GM10847 (cell line): ENCODE measurements around the gene ECEL1.

Experiments
- POLR2A ChIP-seq: IDR thresholded peaks from 2 replicates; pipeline ENCODE4 v1.6.1; 2011; ENCODE audit not compliant: insufficient read length; ENCODE audit errors: extremely low read depth

Gene ECEL1, protein sequence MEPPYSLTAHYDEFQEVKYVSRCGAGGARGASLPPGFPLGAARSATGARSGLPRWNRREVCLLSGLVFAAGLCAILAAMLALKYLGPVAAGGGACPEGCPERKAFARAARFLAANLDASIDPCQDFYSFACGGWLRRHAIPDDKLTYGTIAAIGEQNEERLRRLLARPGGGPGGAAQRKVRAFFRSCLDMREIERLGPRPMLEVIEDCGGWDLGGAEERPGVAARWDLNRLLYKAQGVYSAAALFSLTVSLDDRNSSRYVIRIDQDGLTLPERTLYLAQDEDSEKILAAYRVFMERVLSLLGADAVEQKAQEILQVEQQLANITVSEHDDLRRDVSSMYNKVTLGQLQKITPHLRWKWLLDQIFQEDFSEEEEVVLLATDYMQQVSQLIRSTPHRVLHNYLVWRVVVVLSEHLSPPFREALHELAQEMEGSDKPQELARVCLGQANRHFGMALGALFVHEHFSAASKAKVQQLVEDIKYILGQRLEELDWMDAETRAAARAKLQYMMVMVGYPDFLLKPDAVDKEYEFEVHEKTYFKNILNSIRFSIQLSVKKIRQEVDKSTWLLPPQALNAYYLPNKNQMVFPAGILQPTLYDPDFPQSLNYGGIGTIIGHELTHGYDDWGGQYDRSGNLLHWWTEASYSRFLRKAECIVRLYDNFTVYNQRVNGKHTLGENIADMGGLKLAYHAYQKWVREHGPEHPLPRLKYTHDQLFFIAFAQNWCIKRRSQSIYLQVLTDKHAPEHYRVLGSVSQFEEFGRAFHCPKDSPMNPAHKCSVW

DNA sequence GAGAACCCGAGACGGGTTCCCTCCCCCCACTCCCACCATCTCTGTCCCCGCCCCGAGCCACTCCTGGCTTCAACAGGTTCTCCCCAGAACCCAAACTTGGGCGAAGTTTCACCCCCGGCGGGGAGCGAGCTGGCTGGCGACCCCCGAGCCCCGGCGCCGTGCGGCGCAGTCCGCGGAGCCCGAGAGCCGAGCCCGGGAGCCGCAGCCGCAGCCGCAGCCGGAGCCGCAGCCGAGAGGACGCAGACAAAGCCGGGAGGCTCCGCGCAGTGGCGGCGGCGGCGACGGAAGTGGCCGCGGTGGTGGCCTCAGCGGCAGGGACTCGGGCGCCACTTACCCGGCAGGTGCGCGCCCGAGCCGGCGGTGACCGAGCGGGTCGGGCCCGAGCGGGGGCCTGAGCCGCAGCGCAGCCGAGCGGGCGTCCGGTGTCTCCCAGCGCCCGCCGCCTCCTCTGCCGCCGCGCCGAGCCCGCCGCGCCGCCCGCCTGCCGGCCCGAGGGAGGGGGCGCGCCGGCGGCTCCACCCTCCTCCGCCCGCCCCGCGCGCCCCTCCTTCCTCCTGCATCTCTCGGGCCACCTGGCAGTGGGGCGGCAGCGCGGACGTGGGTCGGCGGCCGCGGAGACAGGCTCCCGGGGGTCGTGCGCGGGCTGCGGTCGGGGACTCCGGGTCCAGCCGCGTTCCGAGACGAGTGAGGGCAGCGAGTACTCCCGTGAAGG lies at the start of gene ECEL1:
ECEL1 (minus strand) TSS at position 450 of the 712 bp plus-strand sequence. CDS start 1,181 bp downstream, outside the sequence.
- no peak for TF ChIP-seq POLR2A

DNA sequence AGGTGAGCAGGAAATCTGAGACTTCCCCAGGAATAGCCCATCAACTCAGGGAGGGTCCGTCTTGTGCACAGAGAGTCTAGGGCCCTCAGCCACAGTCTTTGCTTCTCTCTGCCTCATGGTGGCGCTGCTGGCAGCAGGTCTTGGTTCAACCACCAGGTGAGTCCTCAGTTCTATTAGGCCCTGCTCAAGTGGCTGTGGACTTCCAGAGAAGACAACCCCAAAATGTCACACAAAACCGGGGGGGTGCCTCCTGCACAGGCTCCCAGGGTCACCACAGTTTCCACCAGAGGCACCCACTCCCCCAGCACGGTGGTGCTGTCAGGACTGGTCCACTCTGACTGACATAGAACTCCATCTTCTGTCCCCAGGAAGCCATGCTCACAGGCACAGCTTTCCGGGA lies 49.4 kb upstream of the ECEL1 start:
- TF ChIP-seq POLR2A: no peak

DNA sequence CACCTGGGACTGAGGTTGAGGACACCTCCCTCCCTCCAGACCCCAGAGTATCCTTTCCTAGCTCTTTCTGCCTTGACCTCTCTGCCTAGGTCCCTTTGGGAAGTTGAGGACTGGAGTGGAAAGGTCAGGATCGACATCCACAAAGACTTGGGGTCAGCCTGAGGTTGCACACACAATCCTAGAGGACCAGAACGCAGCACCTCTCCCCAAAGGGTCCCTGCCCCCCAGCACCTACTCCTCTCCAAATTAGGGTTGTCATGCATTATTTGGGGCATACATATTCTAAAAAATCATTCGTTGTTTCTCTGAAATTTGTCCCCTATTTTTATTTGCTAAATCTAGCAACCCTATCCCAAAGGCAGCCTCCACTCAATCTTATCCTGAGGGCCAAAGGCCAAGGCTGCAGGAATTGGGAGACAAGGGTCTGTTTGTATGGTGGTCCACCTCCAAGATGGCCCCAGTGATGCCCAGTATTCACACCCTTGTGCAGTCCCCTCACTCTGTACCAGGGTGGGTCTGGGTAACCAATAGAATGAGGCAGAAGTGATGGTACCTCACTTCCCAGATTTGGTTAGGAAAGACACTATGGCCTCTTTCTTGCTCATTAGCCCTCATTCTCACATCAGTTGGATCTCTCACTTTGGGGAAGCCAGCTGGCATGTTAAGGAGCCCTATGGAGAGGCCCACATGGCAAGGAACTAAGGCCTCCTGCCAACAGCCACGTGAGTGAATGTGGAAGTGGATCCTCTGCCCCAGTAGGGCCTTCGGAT lies 48.3 kb upstream of the ECEL1 start:
- TF ChIP-seq POLR2A: no peak

DNA sequence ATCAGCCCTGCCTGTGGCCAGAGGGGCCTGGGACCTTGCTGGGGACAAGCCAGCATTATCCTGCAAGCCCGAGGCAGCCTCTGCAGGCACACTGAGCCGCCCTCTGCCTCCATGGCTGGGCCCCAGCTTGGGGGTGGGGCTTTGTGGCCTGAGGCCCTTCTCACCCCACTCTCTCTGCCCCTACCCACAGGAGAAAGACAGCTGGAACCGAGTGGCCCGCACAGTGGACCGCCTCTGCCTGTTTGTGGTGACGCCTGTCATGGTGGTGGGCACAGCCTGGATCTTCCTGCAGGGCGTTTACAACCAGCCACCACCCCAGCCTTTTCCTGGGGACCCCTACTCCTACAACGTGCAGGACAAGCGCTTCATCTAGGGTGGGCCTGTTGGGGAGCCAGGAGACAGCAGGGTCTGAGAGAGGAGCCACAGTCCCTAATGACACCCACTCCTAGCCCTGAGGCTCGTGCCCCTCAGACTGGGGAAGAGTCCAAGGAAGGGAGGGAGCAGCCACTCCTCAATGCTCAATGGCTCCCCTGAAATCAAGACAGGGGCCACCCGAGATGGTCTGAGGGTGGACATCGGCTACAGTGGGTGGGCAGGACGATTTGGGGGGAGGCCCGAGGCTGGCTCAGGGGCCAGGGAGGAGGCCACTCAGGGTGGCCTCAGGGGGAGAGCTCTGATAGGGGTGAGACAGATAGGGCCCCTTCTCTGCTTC lies 47.5 kb upstream of the ECEL1 start:
- TF ChIP-seq POLR2A: no peak

DNA sequence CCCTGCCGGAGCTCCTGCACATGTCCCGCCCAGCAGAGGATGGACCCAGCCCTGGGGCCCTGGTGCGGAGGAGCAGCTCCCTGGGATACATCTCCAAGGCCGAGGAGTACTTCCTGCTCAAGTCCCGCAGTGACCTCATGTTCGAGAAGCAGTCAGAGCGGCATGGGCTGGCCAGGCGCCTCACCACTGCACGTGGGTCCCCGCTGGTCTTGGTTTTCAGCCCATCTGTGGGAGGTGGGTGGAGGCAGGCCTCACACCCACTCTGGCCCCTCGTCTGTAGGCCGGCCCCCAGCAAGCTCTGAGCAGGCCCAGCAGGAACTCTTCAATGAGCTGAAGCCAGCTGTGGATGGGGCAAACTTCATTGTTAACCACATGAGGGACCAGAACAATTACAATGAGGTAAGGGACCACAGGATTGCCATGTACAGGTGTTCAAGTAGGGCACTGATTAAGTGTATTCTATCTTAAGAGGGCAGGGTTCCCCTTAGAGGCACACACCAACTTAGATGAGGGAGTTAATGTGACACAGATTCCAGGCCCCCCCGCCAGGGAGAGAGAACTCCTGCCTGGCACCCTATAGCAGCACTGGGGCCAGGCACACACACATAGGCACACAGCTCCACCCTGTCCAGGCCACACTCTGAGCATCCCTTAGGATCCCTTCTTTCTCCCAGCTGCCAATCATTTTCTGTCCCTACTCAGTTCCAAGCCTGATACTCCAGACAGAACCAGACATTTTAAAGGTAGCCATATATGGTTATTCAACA lies 46.5 kb upstream of the ECEL1 start:
- TF ChIP-seq POLR2A: no peak

DNA sequence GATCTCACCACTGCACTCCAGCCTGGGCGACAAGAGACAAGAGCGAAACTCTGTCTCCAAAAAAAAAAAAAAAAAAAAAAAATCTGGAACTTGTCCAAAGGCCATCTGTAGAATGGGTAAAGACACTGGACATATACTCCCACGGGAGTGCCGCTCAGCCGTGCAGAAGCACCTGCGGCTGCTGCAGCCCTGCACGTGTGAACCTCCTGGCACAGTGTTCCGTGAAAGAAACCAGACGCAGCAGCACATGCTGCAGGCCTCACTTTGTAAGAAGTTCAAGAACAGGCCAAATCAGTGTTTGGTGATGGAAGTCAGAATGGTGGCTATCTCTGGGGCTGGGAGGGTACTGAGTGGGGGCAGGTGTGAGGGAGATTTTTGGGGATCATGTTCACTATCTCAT lies 44.8 kb upstream of the ECEL1 start:
- TF ChIP-seq POLR2A: no peak

DNA sequence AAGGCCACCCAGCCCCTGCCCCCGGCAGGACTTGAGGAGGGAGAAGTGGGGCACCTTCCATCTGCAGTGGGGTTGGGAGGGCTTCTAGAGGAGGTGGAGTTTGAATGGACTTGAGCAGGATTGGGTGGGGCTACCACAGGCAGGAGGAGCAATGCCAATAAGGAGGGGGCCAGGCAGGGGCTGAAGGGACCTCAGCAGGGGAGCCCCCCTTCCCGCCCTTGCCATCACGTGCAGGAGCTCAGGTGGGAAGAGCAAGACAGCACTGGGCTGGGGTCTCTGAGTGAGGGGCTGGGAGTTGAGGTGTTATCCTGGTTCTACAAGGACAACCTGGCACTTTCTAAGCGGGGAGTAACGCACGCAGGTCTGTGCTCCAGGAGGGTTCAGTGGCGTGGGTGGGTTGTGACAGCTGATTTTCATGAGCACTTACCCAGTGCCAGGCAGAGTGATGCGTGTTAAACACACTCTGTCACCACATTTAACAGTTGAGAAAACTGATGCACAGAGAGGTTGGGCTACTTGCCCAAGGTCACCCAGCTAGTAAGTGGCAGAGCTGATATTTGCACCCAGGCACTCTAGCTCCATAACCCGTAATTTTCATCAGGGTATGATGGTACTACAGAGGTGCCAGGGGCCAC lies 43.1 kb upstream of the ECEL1 start:
- TF ChIP-seq POLR2A: no peak

DNA sequence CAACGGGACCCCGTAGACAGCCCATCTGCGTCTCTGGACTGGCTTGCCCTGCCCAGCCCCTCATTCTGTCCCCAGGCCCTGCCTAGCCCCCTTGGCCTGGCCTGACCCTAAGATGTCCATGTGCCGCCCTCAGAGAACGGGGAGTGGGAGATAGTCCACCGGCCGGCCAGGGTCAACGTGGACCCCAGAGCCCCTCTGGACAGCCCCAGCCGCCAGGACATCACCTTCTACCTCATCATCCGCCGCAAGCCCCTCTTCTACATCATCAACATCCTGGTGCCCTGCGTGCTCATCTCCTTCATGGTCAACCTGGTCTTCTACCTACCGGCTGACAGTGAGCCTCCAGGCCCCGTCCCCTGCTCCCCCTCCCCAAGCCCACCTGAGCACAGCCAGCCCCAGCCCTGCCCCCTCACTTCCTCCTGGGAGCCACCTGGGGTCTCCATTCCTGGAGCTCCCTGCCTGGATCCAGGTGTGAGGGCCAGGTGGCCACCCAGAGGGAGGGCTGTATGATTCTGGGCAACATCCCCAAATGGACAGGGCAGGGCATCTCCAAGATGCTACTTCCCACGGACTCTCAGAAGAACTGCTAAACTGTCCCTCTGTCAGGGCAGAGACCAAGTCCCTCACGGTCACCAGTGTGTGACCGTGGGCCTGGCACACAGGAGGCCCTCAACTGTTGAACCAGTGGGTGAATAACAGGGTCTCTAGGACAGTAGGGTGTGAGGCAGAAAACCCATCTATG lies 42.3 kb upstream of the ECEL1 start:
- TF ChIP-seq POLR2A: no peak

DNA sequence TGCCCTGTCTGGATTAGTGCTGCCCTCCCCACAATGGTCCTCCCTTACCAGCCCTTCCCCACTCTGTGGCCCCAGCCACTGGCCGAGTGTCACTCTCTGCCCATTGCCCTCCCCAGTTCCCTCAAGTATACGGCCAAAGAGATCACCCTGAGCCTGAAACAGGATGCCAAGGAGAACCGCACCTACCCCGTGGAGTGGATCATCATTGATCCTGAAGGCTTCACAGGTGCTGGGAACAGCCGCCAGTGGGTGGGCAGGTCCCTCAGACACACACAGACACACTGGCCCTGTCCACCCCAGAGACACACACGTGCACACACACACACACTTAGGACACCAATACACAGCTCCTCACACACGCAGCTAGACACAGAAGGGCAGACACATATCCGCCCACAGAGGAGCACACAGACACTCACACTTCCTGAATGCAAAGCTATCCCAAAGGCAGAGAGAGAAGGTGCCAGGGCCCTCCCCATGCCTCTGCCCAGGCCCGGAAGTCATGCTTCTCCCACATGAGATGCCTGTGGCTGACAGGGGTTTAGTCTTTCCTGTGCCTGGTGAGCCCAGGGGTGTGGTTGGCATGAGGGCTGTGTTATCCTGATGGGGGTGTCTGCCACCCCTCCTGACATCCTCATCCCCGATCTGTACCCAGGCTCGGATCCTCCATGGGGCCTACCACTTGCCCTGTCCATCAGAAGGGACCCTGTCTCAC lies 41.3 kb upstream of the ECEL1 start:
- TF ChIP-seq POLR2A: no peak

DNA sequence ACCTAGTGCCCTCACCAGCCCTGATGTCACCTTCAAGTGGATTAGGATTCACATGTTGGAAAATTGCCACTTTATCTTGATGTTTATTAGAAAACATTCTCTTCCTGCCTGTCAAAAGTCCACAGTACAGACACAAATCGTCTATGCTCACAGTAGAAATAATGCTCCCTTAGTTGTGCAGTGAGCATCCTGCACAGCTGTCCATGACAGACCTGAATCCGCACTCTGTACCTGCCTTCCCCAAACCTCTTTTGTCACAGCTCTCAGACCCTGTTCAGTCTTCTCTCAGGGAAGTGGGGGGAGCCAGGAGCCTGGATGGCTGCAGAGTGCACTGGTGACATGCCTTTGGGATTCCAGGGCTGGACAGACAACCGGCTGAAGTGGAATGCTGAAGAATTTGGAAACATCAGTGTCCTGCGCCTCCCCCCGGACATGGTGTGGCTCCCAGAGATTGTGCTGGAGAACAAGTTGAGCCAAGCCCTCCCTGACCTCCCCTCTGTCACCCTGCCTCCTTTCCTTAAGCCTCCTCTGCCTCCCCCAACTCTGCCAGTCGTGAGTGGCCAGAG lies 40.4 kb upstream of the ECEL1 start:
- no peak for TF ChIP-seq POLR2A

DNA sequence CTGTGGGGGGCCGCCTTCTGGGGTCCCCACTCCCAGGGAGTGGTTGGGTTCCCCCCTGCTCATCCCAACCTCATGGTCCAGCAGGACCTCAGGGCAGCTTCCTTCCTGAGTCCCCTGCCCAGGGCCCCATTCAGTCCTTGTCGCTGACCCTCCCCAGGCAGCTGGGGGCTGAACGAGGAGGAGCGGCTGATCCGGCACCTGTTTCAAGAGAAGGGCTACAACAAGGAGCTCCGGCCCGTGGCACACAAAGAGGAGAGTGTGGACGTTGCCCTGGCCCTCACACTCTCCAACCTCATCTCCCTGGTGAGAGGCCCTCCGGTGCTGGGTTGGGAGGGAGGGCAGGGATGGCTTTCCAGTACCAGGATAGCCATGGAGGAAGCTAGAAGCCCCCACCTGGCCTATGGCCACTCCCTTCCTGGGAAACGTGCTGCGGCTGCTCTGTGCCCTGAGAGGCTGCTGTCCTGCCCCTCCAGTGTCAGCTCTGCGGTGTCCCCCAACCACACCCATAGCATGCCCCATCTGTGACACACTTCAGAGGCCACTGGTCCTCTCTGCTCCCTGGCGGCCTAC lies 38.8 kb upstream of the ECEL1 start:
- no peak for TF ChIP-seq POLR2A
